Superior temporal gyrus (tissue), 1 donor: ENCODE data around the gene NGB.
A peak's percentile ranks its signal among the peaks of the same experiment; 100 is the strongest.
"Not testable (repeated sequence)": the region's sequence is repeated elsewhere in the genome, so short reads cannot be mapped to it uniquely, and the experiment has no call there.

ENCODE experiments used
- DNase-seq: peaks from one replicate; pipeline ENCODE4 v3.0.0-alpha.2; 2016; ENCODE audit errors: extremely low spot score

Gene NGB, protein sequence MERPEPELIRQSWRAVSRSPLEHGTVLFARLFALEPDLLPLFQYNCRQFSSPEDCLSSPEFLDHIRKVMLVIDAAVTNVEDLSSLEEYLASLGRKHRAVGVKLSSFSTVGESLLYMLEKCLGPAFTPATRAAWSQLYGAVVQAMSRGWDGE

DNA sequence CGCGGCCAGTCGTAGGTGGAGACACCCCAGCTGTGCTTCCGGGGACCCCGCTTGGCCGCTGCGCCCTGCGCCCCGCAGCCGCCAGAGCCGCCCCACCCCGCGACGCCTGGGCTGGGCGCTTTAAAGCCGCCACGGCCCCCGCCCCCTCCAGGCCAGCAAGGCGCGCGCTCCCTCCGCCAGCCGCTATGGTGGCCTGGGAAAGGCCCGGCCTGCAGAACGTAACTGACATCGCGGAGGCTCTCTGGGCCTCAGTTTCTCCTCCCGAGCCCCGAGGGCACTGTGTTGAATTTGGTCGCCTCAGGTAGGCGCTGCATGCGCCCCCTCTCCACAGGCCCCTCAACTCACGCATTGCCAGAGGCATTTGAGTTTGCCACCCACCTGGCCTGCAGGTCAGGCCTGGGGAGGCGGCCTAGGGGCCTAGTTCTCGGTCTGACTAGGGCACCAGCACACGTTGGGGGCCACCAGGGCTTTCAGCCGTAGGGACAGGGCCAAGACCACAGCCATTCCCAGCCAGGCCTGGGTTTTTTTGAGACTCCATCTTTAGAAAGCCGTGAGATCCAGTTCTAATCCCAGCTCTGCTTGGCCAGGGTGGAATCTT, at the start of gene NGB:
TSS of gene NGB (minus strand) at position 94 of the 598 bp plus-strand sequence. CDS start 269 bp downstream, outside the sequence.
- no peak for DNase-seq

DNA sequence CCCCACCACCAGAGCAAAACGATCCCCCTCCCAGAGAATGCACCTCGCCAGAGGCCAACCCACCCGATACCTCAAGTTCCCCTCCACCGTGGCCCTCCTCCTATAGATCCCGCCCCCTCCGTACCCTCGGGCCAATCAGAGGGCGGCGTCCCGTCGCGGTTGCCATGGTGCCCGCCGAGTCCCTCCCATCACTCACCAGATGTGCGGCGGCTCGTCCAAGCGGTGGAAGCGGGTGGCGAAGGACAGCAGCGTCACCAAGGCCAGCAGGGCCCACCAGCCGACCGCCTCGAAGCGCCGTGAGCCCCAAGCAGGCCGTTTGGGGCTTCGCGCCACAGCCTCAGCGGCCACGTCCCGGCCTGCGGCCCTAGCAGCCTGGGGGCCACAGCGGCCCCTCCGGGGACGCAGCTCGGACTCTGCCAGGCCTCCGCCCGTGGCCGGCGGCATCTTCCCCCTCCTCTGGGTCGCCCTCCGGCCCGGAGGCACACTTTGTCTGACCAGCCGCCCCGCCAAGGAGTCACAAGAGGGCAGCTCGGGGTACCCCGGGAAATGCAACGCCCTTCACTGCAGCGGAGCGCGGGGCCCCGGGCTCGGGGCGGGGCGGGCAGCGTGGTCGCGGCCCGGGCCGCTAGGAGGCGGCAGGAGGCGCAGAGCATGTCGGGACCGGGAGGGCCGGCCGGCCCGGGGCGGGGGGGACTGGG, 49.4 kb upstream of the NGB start, which contains the start of gene POMT2:
TSS of gene POMT2 (minus strand) at position 646 of the 698 bp plus-strand sequence. CDS start at position 444, 202 bp downstream.
- DNase-seq = peak; percentile 93

DNA sequence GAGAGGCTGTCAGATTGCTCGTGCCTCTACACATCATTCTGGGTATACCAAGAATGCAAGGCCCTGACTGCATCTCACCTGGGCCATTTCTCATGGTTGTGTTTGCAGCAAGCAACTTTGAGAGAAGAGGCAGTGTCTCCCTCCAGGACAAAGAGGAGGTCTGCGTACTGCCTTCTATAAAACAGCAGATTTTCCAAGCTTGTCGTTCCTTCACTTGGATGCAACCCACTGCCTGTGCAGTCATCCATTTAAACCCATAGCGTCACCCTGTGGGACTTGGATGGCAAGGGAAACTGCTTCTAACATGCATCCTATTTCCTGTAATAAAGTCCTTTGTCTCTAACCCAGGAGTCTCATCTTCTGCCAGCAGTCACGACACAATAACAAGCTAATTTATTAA, 48.4 kb upstream of the NGB start:
- no peak for DNase-seq

DNA sequence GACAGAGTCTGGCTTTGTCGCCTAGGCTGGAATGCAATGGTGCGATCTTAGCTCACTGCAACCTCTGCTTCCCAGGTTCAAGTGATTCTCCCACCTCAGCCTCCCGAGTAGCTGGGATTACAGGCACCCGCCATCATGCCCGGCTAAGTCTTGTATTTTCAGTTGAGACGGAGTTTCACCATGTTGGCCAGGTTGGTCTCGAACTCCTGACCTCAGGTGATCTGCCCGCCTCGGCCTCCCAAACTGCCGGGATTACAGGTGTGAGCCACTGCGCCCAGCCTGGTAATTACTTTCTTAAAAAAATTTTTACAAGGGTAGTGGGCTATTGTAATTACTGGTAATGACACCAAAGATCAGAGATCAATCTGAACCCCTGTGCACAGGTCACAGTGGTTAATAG, 47.8 kb upstream of the NGB start:
- DNase-seq = not testable (repeated sequence)

DNA sequence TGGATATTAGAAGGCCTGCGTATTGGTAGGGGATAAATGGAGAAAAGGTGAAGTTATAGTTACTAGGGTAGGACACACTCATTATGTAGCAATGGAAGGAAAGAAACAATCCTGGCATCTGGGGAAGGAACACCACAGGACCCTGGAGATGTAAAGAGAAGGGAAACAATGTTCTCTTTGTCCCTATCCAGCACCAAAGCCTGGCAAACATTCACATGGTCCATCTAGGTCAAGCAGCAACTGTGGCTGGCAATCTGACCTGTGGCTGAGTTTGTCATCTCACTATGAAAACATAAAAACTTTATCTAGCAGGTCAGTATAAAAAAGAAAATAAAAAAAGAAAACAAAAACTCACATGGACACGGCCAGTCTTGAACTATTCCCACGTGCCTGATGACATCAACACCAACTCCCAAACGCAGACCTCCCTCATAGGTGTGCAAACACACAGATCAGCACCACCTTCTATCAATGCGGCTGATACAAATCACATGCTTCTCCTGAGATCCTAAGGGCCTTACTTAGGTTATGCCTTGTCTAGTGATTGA, 47.1 kb upstream of the NGB start:
- DNase-seq = peak; percentile 81

DNA sequence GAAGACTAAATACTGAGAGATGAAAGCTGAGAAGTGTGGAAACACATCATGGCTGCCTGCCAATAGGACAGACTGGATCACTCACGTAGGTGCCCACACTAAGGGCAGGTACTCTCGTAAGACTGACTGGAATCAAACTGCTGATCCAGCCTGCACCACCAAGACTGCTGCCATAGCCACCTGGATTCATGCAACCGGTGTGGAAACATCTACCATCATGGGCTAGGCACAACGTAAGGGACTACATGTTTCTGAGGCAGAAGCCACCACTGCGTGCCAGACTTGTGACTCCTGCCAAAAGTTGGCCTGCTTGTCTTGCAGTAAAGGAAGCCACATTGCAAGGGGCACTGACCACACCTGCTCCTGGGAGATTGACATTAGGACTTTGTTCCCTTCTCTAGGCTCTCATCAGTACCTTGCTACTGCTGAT, 45.9 kb upstream of the NGB start:
- DNase-seq = peak; percentile 58

DNA sequence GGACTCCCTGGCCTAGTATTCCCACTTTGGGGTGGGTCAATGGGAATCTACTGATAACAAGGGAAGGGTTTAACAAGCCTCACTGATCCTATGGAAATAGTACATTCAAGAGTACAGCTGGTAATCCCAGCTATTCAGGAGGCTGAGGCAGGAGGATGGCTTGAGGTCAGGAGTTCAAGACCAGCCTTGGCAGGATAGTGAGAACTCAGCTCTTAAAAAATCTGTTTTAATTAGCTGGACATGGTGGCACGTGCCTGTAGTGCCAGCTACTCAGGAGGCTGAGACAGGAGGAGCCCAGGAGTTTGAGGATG, 45.1 kb upstream of the NGB start:
- no peak for DNase-seq

DNA sequence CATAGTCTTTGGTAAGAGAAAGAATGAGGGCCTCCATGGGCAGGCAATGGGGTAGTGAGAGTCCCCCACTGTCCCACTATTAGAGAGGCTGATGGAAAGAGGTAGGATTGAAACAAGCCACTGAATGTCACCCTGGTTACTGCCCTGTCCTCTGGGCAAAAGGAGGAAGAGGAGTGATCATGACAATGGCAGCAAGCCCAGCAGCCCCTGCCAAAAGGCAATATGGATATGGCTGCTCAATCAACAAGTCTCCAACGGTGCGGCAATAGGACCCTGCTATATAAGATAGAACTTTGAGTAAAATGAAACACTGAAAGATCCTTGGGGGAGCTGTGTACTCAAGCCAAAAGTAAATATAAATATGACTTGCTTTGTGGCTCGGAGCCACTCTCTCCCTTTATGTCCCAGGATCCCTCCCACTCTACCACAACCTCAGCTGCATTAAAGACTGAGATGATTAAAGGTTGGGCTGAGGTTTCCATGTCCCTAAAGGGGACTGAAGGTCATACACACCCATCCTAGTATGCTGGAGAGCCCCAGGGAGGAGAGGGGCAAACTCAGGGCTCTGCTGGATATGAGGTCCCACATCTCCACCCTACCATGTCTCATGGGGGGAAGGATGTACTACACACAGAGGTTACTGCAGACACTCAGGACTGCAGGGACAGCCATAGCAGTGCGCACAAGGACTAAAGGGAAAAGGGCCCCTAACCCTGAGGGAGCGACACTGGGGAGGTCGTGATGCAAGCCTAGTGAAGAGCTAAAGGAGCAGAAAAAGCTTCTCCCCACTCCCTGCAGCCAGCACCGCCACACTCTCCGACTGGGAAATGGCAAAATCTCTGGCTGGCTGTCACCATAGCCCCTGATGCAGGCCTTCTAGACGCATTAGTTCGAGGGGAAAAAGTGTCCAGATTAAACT, 43.8 kb upstream of the NGB start:
- peak; percentile 58 for DNase-seq

DNA sequence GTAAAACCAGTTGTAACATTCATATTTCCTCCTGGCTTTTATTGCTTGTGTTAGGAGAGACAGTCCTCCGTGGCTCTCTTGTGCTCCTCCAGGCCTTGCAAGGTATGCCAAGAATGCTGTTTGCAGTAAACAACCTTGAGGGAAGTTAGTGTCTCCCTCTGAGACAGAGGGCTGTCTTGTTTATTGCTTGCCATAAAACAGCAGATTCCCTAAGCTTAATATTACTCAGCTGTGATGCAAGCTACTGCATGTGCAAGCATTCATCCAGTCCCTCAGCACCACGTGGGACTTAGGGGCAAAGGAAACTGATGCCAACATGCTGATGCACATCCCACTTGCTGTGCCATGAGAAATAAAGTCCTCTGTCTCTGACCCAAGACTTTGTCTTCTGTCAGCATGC, 43.0 kb upstream of the NGB start:
- DNase-seq = peak; percentile 79

DNA sequence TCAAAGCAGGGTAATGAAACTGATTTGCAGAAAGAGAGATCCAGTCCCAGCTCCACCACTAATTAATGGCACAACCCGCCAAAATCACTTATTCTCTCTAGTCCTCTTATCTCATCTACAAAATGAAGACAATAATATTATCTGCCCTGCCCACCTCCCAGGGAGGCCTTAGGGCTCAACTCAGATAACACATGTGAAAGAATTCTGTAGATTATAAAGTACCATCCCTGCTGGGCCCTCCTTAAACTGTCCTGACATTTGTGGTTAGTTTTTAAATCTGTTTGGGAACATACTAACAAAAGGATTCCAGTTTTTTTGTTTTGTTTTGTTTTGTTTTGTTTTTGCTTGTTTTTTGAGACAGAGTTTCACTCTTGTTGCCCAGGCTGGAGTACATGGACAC, 42.4 kb upstream of the NGB start:
- DNase-seq = no peak

DNA sequence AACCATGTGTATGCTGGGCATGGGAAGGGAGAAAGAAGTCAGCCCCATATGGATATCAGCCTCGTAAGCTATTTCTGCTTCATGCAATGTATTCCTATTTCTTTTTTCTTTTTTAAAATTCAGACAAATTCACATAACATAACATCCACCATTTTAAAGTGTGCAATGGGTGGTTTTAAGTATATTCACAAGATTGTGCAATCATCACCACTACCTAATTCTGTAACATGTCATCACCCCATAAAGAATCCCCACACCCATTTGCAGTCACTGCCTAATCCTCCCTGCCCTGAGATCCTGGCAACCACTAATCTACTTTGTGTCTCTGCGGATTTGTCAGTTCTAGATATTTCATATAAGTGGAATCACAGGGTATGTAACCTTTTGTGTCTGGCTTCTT, 40.2 kb upstream of the NGB start:
- no peak for DNase-seq

DNA sequence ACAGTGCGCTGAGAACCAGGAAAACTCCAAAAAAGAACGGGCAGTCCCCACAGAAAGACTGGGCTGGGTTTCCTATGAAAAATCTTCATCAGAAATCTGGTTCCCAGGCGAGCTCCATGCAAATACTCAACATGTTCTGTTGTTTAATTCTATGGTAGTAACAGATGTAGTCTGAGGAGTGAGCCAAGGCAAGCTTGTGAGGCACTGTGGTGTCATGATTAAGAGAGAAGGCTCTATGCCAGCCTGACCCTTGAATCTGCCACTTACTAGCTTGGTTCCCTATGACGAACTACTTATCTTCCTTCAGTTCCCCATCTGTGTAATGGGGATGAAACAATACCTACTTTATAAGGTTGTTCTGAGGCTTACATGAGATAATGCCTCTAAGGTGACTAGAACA, 39.0 kb upstream of the NGB start:
- no peak for DNase-seq

DNA sequence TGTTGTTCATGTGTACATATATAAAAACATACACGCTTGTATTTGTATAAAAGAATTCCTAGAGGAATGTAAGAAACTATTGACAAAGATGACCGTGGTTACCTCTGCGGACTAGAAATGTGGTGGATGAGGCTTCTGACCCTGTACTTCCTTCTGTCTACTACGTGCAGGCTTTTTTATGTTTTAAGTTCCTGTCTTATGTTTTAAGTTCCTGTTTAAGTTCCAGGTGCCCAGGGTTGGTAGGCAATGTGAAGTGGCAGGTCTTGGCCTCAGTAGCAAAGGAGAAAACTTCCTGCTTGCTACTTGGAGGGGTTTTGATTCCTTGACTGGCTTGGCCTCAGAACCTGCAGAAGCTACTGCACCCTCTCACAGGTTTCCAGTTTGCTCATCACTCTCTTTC, 38.1 kb upstream of the NGB start:
- no peak for DNase-seq

DNA sequence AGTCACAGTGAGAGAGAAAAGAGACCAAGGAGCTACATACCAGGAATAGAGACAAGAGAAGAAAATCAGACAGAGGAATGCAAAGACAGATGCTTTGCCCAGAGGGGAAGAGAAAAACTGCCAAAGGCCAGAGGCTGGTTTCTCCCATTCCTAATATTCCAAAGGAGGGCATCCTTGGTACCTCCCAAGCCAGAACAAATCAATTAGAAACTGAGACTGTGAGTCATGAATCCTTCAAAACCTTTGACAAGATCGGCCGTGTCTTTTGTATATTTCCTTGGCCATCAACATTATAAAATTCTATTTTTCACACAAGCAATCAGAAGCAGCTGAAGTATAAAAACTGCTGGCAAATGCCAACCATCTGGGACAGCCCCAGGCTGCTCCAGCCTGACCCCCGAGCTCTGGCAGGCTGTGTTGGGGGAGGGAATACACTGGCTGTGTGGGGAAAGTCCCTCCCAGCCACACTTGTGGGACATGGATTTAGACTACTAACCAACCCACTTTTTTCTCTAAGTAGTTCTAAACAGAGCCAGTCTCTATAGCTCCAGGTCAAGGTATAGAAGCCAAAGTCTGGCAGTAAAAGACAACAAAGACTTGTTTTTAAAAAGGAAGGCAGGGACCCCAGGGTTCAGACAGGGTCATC, 36.0 kb upstream of the NGB start:
- peak; percentile 90 for DNase-seq

DNA sequence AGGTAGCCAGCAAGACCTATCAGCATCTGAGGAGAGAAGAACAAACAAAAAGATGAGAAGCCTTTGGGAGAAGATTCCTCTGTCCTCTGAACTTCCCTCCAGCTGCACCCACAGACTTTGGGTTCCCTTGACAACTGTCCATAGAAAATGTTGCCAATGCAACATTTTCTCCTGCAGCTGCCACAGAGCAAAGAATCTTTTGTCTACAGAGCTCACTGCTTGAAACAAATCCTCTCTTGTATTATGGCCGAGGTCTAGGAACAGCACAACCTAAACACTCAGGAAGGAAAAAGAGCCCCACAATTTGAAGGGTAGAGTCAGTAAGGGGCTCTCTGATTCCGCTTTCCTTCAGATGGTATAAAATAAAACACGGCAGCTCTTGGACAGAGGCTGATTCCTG, 35.4 kb upstream of the NGB start:
- DNase-seq = peak; percentile 97

DNA sequence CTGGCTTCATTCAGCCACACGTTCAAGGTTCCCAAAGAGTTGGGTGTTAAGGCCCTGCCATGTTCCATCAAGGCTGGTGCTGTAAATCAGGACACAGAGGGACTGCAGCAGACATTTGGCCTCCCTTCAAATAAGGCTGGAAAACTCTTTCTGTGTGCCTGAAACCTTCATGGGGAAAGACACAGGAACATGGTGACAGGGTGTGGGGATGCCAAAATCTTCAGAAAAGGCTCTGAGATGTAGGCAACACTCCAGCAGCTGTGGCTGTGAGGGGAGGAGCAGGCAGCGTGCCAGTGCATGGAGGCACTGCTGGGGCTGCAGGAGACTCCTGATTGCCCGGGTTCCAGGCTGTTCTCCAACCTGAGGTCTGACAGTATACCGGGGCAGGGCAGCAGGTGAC, 34.7 kb upstream of the NGB start:
- DNase-seq = peak; percentile 77

DNA sequence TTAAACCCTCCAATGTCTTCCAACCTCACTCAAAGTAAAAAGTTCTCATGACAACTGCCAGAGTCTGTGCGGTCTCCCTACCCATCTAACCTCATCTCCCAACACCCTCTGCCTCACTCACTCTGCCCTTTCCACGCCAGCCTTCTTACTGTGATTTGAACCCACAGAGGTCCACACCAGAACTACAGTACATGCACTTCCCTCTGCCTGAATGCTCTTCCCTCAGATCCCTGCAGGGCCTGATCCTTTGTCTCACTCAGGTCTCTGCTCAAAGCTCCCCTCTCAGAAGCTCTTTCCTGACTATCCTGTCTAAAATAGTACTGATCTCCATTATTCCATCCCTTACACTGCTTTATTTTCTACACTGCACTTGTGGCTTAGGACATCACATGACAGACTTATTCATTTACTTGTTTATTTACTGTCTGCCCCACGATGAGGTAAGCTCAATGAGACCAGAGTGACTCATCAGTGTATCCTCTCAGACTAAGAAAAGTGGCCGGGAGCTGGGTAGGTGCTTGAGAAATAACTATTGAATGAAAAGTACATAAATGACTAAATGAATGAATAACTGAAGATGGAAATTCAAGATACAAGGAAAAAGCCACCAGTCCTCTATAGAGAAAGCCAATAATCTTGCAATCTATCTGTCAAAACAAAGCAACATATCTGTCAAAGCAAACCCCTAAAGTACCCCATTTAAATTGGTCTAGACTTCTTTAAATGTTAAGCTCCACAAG, 32.6 kb upstream of the NGB start:
- DNase-seq = peak; percentile 82

DNA sequence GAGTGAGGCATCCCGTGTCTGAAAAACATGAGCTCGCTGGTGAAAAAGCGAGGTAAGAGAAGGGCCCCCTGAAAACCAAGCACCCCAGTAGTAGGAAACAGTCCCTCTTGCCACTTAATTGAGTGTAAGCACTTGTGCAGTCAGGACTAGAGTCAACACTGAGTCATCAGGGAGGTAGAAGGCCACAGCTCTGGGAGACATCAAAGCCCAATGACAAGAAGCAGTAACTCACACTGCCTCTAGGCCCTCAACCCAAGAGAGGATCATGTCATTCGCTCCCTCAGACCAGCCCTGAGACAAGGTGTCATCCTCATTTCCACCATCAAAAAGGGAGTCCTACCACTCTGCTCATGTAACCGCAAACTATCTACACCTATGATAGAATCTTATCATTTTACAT, 31.9 kb upstream of the NGB start:
- no peak for DNase-seq

DNA sequence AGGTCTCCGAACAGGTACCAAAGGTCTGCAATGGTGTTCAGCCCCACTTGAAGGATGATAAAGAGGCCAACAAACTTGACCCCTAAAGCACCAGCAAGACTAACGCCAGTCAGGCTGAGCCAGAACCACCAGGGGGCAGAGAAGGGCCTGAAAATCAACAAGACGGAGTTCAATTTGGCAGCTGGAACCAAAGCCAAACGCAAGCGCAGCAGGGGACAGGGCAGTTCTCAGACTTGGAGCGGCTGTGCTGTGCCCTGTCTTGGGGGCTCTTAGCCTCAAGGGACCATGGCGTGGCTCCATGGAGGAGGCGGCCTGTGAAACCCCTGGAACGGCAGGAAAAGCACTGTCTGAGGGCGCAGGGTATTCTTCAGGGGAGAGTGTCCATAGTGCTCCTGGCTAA, 30.1 kb upstream of the NGB start:
- peak; percentile 97 for DNase-seq

DNA sequence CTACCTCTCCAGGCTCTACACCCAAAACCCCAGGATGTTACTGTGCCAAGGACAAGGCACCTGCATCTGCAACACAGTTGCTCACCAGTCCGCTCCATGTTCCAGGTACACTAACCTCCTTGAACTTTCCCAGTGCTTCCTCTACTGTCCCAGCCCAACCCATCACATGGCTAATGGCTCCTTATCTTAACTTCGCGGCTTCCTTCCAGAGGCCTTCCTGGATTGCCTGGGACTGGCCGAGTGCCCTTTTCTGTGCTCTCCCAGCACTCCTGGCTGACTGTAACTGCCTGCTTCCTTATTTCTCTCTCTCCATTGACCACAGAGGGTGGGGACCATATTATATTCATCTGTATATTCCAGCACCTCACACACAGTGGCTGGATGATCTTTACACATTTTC, 28.8 kb upstream of the NGB start:
- no peak for DNase-seq

DNA sequence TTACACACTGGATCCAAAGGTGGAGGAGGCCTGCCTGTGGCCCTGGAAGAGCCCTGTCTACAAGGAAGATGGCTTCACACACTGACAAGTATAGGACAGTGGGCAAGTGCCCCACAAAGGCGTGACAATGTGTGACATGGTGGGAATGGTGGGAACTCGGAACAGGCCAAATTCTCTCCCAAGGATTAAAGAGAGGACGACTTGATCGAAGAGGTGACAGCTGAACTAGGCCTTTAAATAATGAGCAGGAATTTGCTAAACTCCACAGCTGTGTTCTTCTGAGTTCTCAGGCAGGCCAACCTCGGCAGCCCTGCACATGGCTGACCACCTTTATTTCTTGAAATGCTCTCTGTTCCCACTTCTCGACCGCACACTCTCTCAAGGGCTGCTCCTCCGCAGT, 25.9 kb upstream of the NGB start:
- no peak for DNase-seq
